GM12892 (cell line): Measurements from ENCODE around the gene LPIN3.

Experiments used
- POLR2A ChIP-seq: IDR thresholded peaks from 2 replicates; pipeline ENCODE4 v1.6.1; 2011; ENCODE audit warnings: low read depth, low read length, control low read depth
- POLR2AphosphoS5 ChIP-seq: IDR thresholded peaks from 2 replicates; pipeline ENCODE4 v1.6.1; 2011; ENCODE audit warnings: low read depth, low read length, control low read depth
- TAF1 ChIP-seq: IDR thresholded peaks from 2 replicates; pipeline ENCODE4 v1.6.1; 2011; ENCODE audit warnings: low read depth, mild to moderate bottlenecking, control low read depth, low read length, borderline replicate concordance

- no peak for TF ChIP-seq POLR2A
- TF ChIP-seq POLR2AphosphoS5, result no peak
- no peak for TF ChIP-seq TAF1
Observed at GRCh38 chr20:41408156-41408794, 67.7 kb downstream of the LPIN3 start.
